Choroid plexus epithelial cell (primary cell): Measurements from ENCODE around the gene SH3GL1.

Experiments used
- DNase-seq: peaks from one replicate; pipeline ENCODE4 v3.0.0-alpha.2; 2010; ENCODE audit warnings: low read depth
- H3K4me3 ChIP-seq: 2 replicates; pipeline ENCODE4 v1.5.1; 2011; ENCODE audit warnings: low read depth, mild to moderate bottlenecking, control low read depth, low read length, moderate library complexity
- TF ChIP-seq, protein P1 (sequence below): conservative IDR thresholded peaks from 2 replicates; pipeline ENCODE4 v1.5.1; 2011; ENCODE audit warnings: low read depth, mild to moderate bottlenecking, control low read depth, inconsistent platforms, low read length, moderate library complexity

SH3GL1 gene

GRCh38 chr19:4319067-4319718, 81.2 kb downstream of the SH3GL1 start:
- DNase-seq, result no peak
- TF ChIP-seq, protein P1, sequence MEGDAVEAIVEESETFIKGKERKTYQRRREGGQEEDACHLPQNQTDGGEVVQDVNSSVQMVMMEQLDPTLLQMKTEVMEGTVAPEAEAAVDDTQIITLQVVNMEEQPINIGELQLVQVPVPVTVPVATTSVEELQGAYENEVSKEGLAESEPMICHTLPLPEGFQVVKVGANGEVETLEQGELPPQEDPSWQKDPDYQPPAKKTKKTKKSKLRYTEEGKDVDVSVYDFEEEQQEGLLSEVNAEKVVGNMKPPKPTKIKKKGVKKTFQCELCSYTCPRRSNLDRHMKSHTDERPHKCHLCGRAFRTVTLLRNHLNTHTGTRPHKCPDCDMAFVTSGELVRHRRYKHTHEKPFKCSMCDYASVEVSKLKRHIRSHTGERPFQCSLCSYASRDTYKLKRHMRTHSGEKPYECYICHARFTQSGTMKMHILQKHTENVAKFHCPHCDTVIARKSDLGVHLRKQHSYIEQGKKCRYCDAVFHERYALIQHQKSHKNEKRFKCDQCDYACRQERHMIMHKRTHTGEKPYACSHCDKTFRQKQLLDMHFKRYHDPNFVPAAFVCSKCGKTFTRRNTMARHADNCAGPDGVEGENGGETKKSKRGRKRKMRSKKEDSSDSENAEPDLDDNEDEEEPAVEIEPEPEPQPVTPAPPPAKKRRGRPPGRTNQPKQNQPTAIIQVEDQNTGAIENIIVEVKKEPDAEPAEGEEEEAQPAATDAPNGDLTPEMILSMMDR, result no peak
- H3K4me3 ChIP-seq, result no peak overlapping the region

DNA sequence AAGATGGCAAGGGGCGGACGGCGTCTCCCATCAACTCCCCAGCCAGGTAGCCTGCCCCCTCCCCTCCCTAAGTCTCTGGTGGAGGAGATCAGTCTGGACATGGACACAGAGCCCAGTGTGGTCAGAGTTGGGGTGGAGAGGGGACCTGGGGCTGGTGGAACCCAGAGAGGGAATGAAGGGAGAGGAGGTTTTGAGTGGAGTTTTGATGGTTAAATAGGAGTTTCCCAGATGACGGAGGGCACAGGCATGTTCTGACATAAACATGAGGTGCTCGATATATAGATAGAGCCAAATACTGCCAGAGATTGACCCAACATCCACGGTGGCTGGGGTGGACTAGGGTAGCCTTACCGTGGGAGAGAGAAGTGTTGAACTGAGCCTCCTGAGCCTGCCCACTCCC, 81.9 kb downstream of the SH3GL1 start:
- no peak overlapping the region for H3K4me3 ChIP-seq
- TF ChIP-seq, protein P1, result no peak

DNA sequence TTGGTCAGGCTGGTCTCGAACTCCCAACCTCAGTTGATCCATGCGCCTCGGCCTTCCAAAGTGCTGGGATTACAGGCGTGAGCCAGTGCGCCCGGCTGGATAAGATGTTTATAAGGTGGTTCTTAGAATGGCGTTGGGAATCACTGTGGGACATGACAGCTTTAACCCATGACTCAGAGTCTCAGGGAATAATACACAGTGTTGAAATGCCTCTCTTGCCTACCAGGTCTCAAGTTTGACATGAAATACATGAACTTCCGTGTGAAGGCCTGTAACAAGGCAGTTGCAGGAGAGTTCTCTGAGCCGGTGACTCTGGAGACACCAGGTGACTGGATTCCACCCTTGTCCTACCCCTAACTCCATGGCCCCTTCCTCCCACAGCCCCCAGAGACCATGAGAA, 83.4 kb downstream of the SH3GL1 start:
- DNase-seq, result peak; percentile 23
- TF ChIP-seq, protein P1, result no peak
- H3K4me3 ChIP-seq, result no peak overlapping the region

More for the DNA sequence above, 81.9 kb downstream of the SH3GL1 start:
- DNase-seq, result no peak

GRCh38 chr19:4313847-4314490, 86.4 kb downstream of the SH3GL1 start:
- no peak overlapping the region for H3K4me3 ChIP-seq
- TF ChIP-seq, protein P1, result no peak
- DNase-seq, result no peak
